NCI-H1417 treated with DMSO at 0.1 percent for 48 hours (cell line): ENCODE results near the gene POU6F2.

Source experiments
- DNase-seq: peaks from one replicate; lab custom pipeline; 2025; lab: John Stamatoyannopoulos, UW

Gene POU6F2

DNA sequence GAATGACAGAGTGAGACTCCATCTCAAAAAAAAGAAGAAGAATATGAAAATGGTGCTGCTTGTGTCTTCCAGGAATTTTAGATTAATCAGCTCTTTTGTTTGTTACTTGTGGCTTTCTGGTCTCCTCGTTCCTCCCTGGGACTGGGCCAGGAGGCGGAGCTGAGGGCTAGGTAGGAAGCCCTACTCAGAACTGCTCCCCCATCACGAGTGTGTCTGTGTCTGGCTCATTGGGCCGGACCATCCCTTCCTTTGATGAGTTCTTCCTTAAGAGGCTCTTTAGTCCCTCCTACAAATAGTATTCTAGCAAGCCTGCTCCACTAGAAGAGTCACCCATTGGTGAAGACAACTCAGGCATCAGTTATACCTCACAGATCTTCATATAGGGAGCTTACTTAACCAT, 531.7 kb downstream of the POU6F2 start:
- no peak for DNase-seq

- no peak for DNase-seq
These were observed 532.2 kb downstream of the POU6F2 start for GRCh38 chr7:39509912-39510311.

DNA sequence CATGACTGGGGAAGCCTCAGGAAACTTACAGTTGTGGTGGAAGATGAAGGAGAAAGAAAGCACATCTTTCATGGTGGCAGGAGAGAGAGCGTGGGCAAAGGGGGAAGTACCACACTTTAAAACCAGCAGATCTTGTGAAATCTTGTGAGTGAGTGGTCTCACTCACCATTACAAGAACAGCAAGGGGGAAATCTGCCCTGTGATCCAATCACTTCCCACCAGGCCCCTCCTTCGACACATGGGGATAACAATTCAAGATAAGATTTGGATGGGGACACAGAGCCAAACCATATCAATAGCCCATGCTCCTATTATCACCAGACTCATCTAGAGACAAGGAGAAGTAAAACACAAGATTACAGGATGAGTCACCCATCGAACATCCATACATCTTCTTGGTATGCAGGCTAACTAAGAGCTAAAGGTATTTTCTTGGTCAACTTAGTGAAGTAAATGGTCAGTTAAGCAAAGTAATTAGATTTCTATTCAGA, 533.2 kb downstream of the POU6F2 start:
- DNase-seq: no peak

DNA sequence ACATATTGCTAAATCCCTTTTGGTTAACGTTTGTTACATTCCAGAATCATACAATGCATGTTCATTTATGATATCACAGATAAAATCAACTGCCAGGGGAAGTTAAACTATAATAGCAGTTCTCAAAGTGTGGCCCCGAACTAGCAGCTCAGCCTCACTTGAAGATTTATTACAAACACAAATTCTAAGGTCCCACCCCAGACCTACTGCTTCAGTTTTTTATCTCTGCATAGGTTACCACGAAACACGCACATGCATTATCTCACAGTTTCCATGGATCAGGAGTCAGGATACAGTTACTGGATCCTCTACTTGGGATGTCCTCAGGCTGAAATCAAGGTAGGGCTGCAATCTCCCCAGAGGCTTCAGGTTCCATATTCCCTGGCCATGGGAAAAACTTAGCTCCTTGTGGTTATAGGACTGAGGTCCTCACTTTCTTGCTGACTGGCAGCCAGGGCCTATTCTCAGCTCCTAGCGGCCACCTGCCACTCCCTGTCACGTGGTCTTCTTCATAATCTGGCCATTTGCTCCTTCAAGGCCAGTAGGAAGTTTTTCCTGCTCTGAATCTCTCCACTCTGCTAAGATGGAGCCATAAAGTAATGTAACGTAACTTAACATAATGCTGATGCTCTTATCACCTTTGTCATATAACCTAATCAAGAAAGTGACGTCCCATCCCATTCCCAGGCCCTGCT, 538.0 kb downstream of the POU6F2 start:
- no peak for DNase-seq

- DNase-seq: no peak
These were observed 538.8 kb downstream of the POU6F2 start for GRCh38 chr7:39516498-39516897.

DNA sequence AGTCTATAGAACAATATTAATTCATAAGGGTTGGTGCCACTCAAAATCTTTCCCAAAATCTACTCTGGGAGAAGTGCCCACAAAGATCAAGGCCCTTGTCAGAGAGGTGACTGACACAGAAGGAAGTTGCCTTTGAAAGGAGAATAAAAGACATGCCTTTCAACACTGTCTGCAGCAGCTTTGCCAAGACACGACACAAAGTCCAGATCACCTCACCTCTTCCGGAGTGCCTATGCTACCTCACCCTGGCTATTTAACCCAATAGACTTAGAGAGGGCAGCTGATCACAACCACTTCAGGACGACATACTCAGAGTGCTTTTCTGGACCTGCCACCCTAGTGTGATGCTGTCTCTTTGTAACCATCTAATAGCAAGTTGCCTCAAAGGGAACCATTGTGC, 539.5 kb downstream of the POU6F2 start:
- DNase-seq: no peak
